ENCODE measurements around the gene SLC4A3. TPM values are rescaled to one million over a fixed set of nuclear protein-coding genes. Genes with fewer than 3 reads are reported as not detected.
A peak's percentile ranks its signal among the peaks of the same experiment; 100 is the strongest.

Gene SLC4A3
- total RNA-seq, 2 donors from 2014 or later: 270 to 502 TPM

DNA sequence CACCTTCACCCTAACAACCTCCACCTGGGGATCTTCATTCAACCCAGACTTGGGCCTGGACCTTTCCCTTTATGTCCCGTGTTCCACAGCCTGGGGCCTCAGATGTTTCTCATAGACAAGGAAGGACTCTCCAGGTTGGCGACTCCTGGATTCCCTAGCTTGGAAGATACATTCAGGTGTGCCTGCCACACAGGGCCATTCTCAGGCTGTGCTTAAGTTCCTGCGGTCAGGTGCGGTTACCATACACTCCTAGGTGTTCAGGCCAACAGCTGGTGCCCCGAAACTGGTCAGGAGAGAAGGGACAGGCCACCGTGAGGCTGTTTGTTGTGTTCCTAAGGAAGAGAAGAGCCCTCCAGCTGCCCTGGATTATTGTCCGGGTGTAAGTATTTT, 15.6 kb downstream of the SLC4A3 start:
- H3K9me3 ChIP-seq: no peaks in the 10 kb centered on the region
- peaks cover 0 to 59% of the 10 kb centered on the region in 2 donors for H3K4me1 ChIP-seq
- TF ChIP-seq, protein P1, sequence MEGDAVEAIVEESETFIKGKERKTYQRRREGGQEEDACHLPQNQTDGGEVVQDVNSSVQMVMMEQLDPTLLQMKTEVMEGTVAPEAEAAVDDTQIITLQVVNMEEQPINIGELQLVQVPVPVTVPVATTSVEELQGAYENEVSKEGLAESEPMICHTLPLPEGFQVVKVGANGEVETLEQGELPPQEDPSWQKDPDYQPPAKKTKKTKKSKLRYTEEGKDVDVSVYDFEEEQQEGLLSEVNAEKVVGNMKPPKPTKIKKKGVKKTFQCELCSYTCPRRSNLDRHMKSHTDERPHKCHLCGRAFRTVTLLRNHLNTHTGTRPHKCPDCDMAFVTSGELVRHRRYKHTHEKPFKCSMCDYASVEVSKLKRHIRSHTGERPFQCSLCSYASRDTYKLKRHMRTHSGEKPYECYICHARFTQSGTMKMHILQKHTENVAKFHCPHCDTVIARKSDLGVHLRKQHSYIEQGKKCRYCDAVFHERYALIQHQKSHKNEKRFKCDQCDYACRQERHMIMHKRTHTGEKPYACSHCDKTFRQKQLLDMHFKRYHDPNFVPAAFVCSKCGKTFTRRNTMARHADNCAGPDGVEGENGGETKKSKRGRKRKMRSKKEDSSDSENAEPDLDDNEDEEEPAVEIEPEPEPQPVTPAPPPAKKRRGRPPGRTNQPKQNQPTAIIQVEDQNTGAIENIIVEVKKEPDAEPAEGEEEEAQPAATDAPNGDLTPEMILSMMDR (IDR thresholded peaks at IDR 0.05): no peak
- no peak overlapping the region for H3K4me3 ChIP-seq
- H3K36me3 ChIP-seq: peaks cover 18% of the 10 kb centered on the region
- no peak for DNase-seq (ENCODE audit: low spot score)
- peak overlapping the region; percentile 90 to 98 for H3K27ac ChIP-seq
- H3K27me3 ChIP-seq: no peaks in the 10 kb centered on the region

GRCh38 chr2:219643788-219644398, 16.5 kb downstream of the SLC4A3 start:
- H3K4me1 ChIP-seq: peaks cover 0 to 51% of the 10 kb centered on the region in 2 donors
- DNase-seq (ENCODE audit: low spot score): no peak
- peak overlapping the region; percentile 90 to 98 for H3K27ac ChIP-seq

GRCh38 chr2:219644801-219645480, 17.5 kb downstream of the SLC4A3 start:
- Histone ChIP-seq H3K4me1 (peaks cover 0 to 51% of the 10 kb centered on the region in 2 donors), H3K9me3 (no peaks in the 10 kb centered on the region), H3K27me3 (no peaks in the 10 kb centered on the region), H3K4me3 (no peak overlapping the region), H3K27ac (peak overlapping the region; percentile 90 to 98), H3K36me3 (peaks cover 13% of the 10 kb centered on the region)
- peak; percentile 80 for DNase-seq (ENCODE audit: low spot score)
- TF ChIP-seq, protein P1 (IDR thresholded peaks at IDR 0.05): no peak

More at GRCh38 chr2:219643788-219644398, 16.5 kb downstream of the SLC4A3 start:
- Histone ChIP-seq H3K4me3 (no peak overlapping the region), H3K36me3 (peaks cover 13% of the 10 kb centered on the region), H3K27me3 (no peaks in the 10 kb centered on the region), H3K9me3 (no peaks in the 10 kb centered on the region)
- TF ChIP-seq, protein P1 (IDR thresholded peaks at IDR 0.05): no peak

DNA sequence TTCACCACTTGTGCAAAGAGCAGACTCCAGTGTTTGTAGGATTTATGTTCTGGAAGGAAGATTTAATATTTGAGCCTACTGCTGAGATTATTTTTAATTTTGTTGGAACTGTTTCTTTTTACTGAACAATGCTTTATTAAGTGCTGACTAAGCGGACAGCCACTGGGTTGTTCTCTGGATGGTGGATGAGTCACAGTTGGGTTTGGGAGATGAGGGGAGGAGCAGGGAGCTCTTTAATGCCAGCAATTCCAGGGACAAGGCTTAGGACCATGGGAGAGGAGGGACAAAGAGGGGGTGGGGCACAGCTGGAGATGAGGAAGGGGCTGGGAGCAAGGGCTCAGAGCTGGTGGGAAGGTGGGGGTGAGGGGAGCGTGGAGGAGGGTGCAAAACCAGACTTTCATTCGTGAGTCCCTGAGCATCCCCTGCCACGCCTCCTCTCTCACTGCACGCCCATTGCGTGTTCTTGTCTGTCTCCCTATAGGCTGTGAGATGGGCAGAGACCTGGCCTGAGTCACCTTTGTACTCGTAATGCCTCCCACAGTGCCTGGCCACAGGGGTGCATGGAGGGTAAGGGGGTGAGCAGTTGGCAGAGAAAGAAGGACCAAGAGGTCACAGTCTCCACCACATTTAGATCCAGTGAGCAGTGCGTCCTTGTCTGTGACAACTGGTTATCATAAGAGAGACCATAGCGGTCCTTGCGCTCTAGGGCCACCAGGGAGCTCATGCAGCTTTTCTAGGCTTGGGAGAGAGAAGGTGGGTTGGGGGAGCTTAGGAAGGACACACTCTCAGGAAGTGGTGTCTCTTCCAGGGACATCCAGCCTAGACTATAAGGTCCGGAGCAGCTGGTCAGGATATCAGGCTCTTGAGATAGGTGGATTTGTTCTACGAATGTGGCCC, 18.4 kb downstream of the SLC4A3 start:
- H3K4me3 ChIP-seq: no peak overlapping the region
- no peaks in the 10 kb centered on the region for H3K9me3 ChIP-seq
- no peaks in the 10 kb centered on the region for H3K27me3 ChIP-seq
- peaks cover 0 to 51% of the 10 kb centered on the region in 2 donors for H3K4me1 ChIP-seq
- TF ChIP-seq, protein P1 (IDR thresholded peaks at IDR 0.05): no peak
- H3K27ac ChIP-seq: peak overlapping the region; percentile 90 to 98
- no peak for DNase-seq (ENCODE audit: low spot score)
- peaks cover 11% of the 10 kb centered on the region for H3K36me3 ChIP-seq

GRCh38 chr2:219648176-219648575, 20.7 kb downstream of the SLC4A3 start:
- Histone ChIP-seq H3K27ac (no peak overlapping the region), H3K36me3 (no peaks in the 10 kb centered on the region), H3K27me3 (no peaks in the 10 kb centered on the region), H3K9me3 (no peaks in the 10 kb centered on the region), H3K4me3 (no peak overlapping the region), H3K4me1 (peaks cover 0 to 32% of the 10 kb centered on the region in 2 donors)
- TF ChIP-seq, protein P1 (IDR thresholded peaks at IDR 0.05): no peak
- DNase-seq (ENCODE audit: low spot score): no peak

Data from right atrium auricular region (tissue), 2 donors.